ENCODE measurements around the gene FKBP7.
"Not testable (repeated sequence)": the region's sequence is repeated elsewhere in the genome, so short reads cannot be mapped to it uniquely, and the experiment has no call there.

Gene FKBP7, protein sequence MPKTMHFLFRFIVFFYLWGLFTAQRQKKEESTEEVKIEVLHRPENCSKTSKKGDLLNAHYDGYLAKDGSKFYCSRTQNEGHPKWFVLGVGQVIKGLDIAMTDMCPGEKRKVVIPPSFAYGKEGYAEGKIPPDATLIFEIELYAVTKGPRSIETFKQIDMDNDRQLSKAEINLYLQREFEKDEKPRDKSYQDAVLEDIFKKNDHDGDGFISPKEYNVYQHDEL

GRCh38 chr2:178478439-178479274 lies at the start of gene FKBP7:
FKBP7 (minus strand) TSS chr2:178478600; CDS start chr2:178478499, 101 bp downstream.
- DNase-seq: peak; percentile 80

- no peak for DNase-seq
These were observed 49.2 kb upstream of the FKBP7 start for GRCh38 chr2:178527592-178527991.

DNA sequence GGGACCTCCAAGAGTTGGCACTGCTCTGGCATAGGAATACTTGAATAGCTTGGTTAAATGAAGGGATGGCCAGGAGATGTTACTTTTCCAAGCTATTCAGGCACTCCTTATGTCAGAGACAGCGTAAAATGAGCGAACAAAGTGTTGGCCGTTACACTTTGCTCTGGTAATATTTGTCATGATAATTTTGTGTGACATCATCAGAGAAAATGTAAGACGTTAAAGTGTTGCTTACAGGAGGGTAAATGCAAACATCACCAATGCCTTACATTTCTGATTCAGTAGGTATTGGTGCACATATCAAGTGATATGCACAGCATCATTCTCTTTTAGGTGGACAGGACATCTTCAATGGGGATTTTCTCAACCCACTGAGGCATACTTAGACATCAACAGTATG lies 47.9 kb upstream of the FKBP7 start:
- no peak for DNase-seq

DNA sequence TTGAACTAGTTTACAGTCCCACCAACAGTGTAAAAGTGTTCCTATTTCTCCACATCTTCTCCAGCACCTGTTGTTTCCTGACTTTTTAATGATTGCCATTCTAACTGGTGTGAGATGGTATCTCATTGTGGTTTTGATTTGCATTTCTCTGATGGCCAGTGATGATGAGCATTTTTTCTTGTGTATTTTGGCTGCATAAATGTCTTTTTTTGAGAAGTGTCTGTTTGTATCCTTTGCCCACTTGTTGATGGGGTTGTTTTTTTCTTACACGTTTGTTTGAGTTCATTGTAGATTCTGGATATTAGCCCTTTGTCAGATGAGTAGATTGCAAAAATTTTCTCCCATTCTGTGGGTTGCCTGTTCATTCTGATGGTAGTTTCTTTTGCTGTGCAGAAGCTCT lies 47.1 kb upstream of the FKBP7 start:
- DNase-seq: not testable (repeated sequence)

GRCh38 chr2:178525010-178525409 lies 46.6 kb upstream of the FKBP7 start:
- DNase-seq: not testable (repeated sequence)

DNA sequence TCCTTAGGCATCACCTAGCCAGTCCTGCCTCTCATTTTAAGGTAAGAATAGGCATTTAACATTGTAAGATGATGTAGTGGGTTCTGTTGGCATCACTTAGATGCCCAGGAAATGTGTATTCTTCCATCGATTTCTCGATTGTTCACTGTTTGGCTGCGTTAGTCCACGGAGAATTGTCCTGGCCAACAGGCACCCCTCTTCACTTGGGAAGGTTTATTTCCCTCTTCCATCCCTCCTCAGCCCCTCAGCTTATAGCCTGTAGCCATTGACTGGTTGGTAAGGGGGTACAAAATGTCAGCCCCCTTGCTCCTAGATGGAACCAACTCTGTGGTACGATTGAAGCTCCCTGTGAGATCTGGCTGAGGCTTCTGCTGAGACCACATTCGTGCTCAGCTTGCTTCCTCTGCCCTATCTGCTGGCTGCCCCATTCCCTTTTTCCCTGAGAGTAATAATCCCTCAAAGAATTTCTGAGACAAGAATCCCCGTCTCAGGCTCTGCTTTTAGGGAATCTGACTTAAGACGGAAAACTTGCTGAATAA lies 45.3 kb upstream of the FKBP7 start:
- no peak for DNase-seq

DNA sequence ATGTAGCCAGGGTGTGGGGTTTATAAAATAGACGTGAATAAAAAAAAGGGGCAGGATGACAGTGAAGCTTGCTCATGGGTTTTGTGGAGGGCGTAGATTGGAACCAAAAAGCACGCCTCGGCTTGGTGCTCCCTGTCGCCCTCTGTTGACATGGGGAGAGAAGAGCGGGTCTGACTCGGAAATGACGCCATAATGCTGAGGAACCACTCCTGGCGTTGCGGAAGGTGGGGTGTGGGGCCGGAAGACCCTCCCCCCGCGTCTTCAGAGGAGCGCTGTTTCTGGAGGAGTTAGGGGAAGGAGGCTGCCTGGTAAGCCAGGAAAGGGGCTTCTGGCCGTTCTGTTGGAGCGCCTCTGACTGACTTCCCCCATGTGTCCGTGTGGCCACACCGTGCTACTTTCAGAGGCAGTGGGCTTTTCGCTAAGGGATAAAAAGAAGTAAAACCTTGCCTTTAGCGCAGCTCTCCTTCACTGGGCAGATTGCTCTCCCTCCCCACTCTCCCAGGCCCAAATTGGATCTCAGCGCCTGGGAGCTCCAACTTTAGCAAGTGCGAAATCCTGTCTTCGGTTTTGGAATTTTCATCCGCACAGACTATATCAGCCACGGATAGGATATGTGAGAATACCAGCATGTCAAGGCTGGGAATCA lies 44.7 kb upstream of the FKBP7 start:
- DNase-seq: peak; percentile 79

DNA sequence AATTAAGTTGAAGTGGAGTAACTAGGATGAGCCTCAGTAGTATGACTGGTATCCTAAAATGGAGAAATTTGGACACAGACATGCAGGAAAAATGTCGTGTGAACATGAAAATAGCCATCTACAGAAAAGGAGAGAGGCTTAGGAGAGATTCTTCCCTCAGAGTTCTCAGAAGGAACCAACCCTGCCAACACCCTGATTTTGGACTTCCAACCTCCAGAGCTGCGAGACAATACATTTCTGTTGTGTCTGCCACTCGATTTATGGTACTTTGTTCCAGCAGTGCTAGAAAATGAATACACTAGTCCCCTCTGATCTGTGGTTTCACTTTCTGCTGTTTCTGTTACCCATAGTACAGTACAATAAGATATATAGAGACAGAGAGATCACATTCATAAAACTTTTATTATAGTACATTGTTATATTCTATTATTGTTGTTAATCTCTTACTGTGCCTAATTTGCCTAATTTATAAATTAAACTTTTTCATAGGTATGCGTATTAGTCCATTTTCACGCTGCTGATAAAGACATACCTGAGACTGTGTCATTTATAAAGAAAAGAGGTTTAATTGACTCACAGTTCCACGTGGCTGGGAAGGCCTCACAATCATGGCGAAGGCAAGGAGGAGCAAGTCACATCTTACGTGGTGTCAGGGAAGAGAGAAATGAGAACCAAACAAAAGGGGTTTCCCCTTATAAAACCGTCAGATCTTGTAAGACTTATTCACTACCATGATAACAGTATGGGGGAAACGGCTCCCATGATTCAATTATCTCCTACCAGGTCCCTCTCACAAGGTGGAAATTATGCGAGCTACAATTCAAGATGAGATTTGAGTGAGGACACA lies 43.1 kb upstream of the FKBP7 start:
- DNase-seq: no peak

GRCh38 chr2:178517496-178517895 lies 39.1 kb upstream of the FKBP7 start:
- DNase-seq: no peak

- no peak for DNase-seq
These were observed 36.3 kb upstream of the FKBP7 start for GRCh38 chr2:178514664-178515063.

GRCh38 chr2:178513876-178514275 lies 35.5 kb upstream of the FKBP7 start:
- DNase-seq: no peak

DNA sequence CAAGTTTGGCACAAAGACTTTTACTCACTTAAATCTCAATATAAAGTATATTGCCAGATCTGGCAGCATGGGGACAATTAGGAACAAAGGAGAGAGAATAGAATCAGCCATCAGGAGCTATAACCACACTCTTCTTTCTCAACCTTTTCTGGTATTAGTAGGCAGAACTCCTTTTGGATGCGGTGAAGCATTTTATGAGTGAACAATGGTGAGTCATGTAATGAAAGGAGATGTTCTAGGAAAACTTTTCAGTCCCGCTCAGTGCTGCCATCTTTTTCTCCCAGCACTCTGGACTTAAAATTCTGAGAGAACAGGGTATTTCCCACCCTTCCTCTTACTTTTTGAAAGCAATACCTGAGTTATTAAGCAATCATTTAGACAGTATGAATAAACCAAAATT lies 34.1 kb upstream of the FKBP7 start:
- DNase-seq: no peak

DNA sequence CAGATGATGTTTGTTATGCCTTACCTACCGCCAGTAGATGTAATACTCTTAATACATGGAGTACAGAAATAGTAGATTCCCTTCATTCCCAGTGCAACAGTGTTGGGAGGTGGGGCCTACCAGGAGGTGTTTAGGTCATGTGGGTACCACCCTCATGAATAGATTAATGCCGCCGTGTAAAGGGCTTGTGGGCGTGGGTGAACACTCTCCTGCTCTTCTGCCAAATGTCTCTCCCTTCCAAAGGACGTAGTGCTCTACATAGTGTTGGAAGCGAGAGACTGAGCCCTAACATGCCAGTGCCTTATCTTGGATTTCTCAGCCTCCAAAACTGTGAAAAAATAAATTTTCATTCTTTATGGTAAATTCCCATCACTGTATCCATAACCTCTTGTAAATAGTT lies 32.0 kb upstream of the FKBP7 start:
- DNase-seq: no peak

GRCh38 chr2:178508646-178509045 lies 30.2 kb upstream of the FKBP7 start:
- DNase-seq: no peak

DNA sequence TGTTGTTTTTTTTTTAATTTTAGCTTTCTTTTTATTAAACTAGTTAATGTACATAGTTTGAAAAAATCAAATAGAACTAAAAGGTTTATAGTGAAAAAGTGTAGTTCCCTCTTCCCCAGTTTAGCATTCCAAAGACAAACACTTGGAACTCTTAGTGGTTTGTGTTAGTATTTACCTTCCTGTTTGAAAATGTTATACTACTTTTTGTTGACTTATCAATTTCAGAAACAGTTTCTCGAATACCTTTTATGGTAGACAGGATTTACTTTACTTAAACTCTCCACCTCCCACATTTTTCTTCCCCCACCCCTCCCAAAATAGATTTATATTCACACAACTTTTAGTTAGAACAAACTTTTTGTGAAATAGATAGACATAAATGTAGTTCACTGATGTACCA lies 28.5 kb upstream of the FKBP7 start:
- no peak for DNase-seq

DNA sequence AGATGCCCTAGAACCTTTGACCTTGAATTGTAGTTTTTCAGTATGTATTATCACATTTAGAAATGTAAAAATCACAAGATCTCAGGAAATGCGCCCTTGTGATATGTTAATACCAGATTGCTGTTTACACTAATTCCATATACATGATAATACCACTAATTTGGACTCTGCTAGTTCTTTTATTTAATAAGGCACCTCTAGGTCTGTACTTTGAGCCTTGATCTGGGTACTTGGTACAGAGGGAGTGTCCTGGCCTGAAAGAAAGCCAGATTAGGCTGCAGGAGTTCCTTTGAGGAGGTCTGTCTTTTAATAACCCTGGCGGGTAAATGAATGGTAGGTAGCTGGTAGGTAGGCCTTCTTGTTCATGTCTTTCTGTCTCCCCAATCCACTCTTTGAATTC lies 28.1 kb upstream of the FKBP7 start:
- DNase-seq: no peak

GRCh38 chr2:178506101-178506500 lies 27.7 kb upstream of the FKBP7 start:
- no peak for DNase-seq

GRCh38 chr2:178502751-178503150 lies 24.4 kb upstream of the FKBP7 start:
- DNase-seq: no peak

DNA sequence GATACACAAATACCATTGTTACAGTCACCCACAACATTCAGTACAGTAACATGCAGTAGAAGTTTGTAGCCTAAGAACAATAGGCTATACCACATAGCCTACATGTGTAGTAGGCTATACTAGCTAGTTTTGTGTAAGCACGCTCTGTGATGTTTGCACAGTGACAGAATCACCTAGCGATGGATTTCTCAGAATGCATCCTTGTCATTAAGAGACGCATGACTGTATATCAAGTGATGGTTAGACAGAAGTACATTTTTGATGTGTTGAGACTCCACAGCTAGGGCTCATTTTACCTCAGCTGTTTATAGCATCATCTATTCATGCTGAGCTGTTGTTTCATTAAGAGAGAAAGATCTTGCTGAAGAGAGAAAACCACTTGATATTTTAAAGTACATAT lies 21.2 kb upstream of the FKBP7 start:
- DNase-seq: no peak

- DNase-seq: no peak
These were observed 19.7 kb upstream of the FKBP7 start for GRCh38 chr2:178498137-178498536.

- no peak for DNase-seq
These were observed 17.6 kb upstream of the FKBP7 start for GRCh38 chr2:178496049-178496448.

DNA sequence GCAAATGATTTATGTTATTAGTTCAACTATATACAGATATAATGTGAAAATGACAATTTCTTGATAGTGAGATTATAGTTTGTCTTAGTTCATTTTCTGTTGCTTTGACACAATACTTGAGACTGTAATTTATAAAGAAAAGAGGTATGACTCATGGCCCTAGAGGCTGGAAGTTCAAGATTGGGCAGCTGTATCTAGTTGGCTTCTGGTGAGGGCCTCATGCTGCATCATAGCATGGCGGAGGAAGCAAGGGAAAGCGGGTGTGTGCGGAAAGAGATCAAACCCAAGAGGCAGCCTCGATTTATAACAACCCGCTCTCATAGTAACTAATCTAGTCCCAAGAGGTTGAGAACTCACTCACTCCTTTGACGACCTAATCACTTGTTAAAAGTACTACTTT lies 13.2 kb upstream of the FKBP7 start:
- DNase-seq: no peak

DNA sequence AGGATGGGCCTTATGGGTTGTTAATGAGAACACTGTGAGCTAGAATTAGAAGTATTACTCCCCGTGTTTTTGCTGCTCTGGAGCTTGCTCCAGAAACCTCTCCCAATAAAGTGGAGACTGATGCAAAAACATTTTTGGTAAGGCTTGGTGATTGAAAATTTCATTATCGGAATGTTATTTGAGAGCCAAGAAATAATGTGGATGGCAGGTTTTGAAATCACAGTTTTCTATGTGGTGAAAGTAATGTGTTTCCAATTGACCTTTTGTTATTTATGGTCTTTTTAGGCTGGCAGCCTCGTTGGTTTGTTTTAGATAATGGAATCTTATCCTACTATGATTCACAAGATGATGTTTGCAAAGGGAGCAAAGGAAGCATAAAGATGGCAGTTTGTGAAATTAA lies 7.0 kb upstream of the FKBP7 start:
- DNase-seq: no peak

Measured in activated gamma-delta T cell treated with Interleukin-2 at 50 U/mL for 16 hours (primary cell).